ENCODE measurements around the gene BCKDHB.
"Not testable (repeated sequence)": the region's sequence is repeated elsewhere in the genome, so short reads cannot be mapped to it uniquely, and the experiment has no call there.

BCKDHB gene

GRCh38 chr6:80234401-80234800, 127.9 kb downstream of the BCKDHB start:
- no peak overlapping the region for H3K4me3 ChIP-seq (ENCODE audit: low read depth, low read length)
- TF ChIP-seq, protein P1, sequence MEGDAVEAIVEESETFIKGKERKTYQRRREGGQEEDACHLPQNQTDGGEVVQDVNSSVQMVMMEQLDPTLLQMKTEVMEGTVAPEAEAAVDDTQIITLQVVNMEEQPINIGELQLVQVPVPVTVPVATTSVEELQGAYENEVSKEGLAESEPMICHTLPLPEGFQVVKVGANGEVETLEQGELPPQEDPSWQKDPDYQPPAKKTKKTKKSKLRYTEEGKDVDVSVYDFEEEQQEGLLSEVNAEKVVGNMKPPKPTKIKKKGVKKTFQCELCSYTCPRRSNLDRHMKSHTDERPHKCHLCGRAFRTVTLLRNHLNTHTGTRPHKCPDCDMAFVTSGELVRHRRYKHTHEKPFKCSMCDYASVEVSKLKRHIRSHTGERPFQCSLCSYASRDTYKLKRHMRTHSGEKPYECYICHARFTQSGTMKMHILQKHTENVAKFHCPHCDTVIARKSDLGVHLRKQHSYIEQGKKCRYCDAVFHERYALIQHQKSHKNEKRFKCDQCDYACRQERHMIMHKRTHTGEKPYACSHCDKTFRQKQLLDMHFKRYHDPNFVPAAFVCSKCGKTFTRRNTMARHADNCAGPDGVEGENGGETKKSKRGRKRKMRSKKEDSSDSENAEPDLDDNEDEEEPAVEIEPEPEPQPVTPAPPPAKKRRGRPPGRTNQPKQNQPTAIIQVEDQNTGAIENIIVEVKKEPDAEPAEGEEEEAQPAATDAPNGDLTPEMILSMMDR (IDR thresholded peaks at IDR 0.05; ENCODE audit: low read depth, low read length) = no peak

- TF ChIP-seq, protein P1 (IDR thresholded peaks at IDR 0.05; ENCODE audit: low read depth, low read length) = no peak
- no peak overlapping the region for H3K4me3 ChIP-seq (ENCODE audit: low read depth, low read length)
Observed at GRCh38 chr6:80234908-80235307, 128.4 kb downstream of the BCKDHB start.

DNA sequence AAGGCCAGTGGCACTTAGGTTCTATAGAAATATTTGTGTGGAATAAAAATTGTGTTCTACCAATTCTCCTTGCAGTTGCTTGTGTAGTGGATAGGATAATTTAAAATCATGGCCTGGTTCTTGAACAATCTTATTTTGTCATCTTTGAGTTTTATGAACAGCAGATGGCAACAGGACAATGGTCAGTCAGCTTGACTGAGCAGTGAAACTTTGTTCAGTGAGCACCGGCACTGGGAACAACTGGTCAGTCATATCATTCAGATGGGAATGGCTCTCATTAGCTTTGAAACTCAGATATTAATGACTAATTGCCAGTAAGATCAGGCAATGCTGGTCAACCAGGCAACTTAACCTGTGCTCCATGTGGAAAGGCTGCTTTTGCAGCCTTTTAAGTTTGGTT, 129.2 kb downstream of the BCKDHB start:
- TF ChIP-seq, protein P1 (IDR thresholded peaks at IDR 0.05; ENCODE audit: low read depth, low read length) = no peak
- no peak overlapping the region for H3K4me3 ChIP-seq (ENCODE audit: low read depth, low read length)

- H3K4me3 ChIP-seq (ENCODE audit: low read depth, low read length) = not testable (repeated sequence)
Observed at GRCh38 chr6:80238754-80239153, 132.3 kb downstream of the BCKDHB start.

- no peak overlapping the region for H3K4me3 ChIP-seq (ENCODE audit: low read depth, low read length)
- TF ChIP-seq, protein P1 (IDR thresholded peaks at IDR 0.05; ENCODE audit: low read depth, low read length) = no peak
Observed at GRCh38 chr6:80245043-80245442, 138.6 kb downstream of the BCKDHB start.

DNA sequence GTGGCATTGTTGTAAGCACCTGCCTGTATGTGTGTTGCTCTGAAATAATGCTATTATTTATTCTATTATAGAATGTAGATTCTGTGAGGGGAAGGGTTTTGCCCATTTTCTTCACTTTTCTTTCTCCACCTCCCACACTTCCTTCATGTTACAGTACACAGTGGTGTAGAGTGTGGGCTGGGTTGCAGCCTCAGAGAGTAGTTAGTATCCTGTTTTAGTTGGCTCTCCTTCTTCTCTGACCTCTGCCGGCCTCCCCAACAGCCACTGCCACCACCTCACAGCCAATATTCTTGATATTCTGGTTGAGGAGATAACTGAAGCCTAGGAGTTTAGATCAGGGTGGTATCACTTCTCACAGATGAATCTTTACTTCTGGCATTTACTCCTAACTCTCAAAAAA, 143.4 kb downstream of the BCKDHB start:
- TF ChIP-seq, protein P1 (IDR thresholded peaks at IDR 0.05; ENCODE audit: low read depth, low read length) = no peak
- no peak overlapping the region for H3K4me3 ChIP-seq (ENCODE audit: low read depth, low read length)

DNA sequence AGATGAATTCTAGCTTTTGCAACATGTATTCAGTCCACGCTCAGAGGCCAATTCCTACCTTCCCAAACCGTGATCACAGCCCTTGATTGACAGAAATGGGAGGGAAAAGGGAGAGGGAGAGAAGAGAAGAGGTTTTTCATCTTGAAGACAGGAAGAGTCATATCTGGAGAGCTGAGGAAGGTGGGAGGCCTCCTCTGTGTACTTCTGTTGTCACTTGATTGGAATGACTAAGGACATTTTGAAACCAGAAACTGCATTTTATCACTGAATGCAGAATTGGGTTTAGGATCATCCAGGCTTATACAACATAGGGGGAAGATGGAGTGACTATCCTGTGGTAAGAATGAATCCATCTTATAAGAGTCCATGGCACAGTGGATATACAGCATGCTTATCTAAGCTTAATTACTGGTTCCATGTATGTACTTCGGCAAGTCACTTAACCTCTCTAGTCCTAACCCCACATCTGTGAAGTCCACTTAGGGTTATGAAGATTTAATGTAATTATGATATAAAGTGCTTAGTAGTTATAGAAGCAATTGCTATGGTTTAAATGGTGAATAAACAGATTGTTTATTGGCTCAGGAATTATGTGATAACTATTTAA, 144.0 kb downstream of the BCKDHB start:
- TF ChIP-seq, protein P1 (IDR thresholded peaks at IDR 0.05; ENCODE audit: low read depth, low read length) = no peak
- no peak overlapping the region for H3K4me3 ChIP-seq (ENCODE audit: low read depth, low read length)

- no peak overlapping the region for H3K4me3 ChIP-seq (ENCODE audit: low read depth, low read length)
- TF ChIP-seq, protein P1 (IDR thresholded peaks at IDR 0.05; ENCODE audit: low read depth, low read length) = no peak
Observed at GRCh38 chr6:80251321-80251720, 144.8 kb downstream of the BCKDHB start.
